GM12891 (cell line): Measurements from ENCODE around the gene USP40.

ENCODE experiments used
- POLR2A ChIP-seq: IDR thresholded peaks from 2 replicates; pipeline ENCODE4 v1.6.1; 2011; ENCODE audit warnings: low read depth, low read length, control low read depth
- POLR2AphosphoS5 ChIP-seq: IDR thresholded peaks from 2 replicates; pipeline ENCODE4 v1.6.1; 2011; ENCODE audit warnings: low read depth, low read length, control low read depth

- TF ChIP-seq POLR2AphosphoS5 (no peak), POLR2A (no peak)
Observed at GRCh38 chr2:233519787-233520611, 46.6 kb downstream of the USP40 start.
